ENCODE results near the gene MANEAL. TPM values are rescaled to one million over a fixed set of nuclear protein-coding genes. Genes with fewer than 3 reads are reported as not detected.
"Not testable (repeated sequence)": the region's sequence is repeated elsewhere in the genome, so short reads cannot be mapped to it uniquely, and the experiment has no call there.

Gene MANEAL
- total RNA-seq, 1 experiment from 2014 or later, result 27.8 TPM

GRCh38 chr1:37765916-37766664 lies 27.6 kb upstream of the MANEAL start:
- Histone ChIP-seq H3K4me2 (ENCODE audit: low read depth, low read length, poor library complexity, severe bottlenecking) (peak overlapping the region; percentile 50), H4K20me1 (ENCODE audit: insufficient read depth, low read depth, low read length) (no peaks in the 10 kb centered on the region), H3K9me2 (replicated peaks; ENCODE audit: insufficient read depth, low read length) (no peaks in the 10 kb centered on the region), H3K9me3 (ENCODE audit: low read length) (no peaks in the 10 kb centered on the region), H3K27me3 (ENCODE audit: low read length) (no peaks in the 10 kb centered on the region), H3K79me2 (ENCODE audit: low read length) (no peaks in the 10 kb centered on the region), H3K9ac (ENCODE audit: low read length) (peak overlapping the region; percentile 24; the same call in 1 of the 2 replicates), H3K36me3 (ENCODE audit: insufficient read depth, low read length) (no peaks in the 10 kb centered on the region), H3K4me3 (ENCODE audit: low read length) (peak overlapping the region; percentile 13; the same call in 1 of the 2 replicates), H3K4me1 (ENCODE audit: low read length) (peaks cover 19% of the 10 kb centered on the region), H2AFZ (ENCODE audit: low read length) (no peak overlapping the region), H3K27ac (ENCODE audit: low read length) (no peak overlapping the region)
- peak; percentile 77 for DNase-seq

- H3K9me3 ChIP-seq (ENCODE audit: low read length), result no peaks in the 10 kb centered on the region
- no peak overlapping the region for H3K27ac ChIP-seq (ENCODE audit: low read length)
- H2AFZ ChIP-seq (ENCODE audit: low read length), result no peak overlapping the region
- no peaks in the 10 kb centered on the region for H3K27me3 ChIP-seq (ENCODE audit: low read length)
- H3K79me2 ChIP-seq (ENCODE audit: low read length), result no peaks in the 10 kb centered on the region
- H3K9me2 ChIP-seq (replicated peaks; ENCODE audit: insufficient read depth, low read length), result no peaks in the 10 kb centered on the region
- no peaks in the 10 kb centered on the region for H4K20me1 ChIP-seq (ENCODE audit: insufficient read depth, low read depth, low read length)
- DNase-seq, result no peak
- no peak overlapping the region for H3K9ac ChIP-seq (ENCODE audit: low read length)
- no peaks in the 10 kb centered on the region for H3K36me3 ChIP-seq (ENCODE audit: insufficient read depth, low read length)
- peak overlapping the region; percentile 50 for H3K4me2 ChIP-seq (ENCODE audit: low read depth, low read length, poor library complexity, severe bottlenecking)
- H3K4me1 ChIP-seq (ENCODE audit: low read length), result peaks cover 19% of the 10 kb centered on the region
- H3K4me3 ChIP-seq (ENCODE audit: low read length), result no peak overlapping the region
These were observed 26.2 kb upstream of the MANEAL start for GRCh38 chr1:37767488-37767887.

GRCh38 chr1:37771440-37771839 lies 22.2 kb upstream of the MANEAL start:
- H3K79me2 ChIP-seq (ENCODE audit: low read length); H2AFZ ChIP-seq (ENCODE audit: low read length); DNase-seq; H3K4me3 ChIP-seq (ENCODE audit: low read length); H3K36me3 ChIP-seq (ENCODE audit: insufficient read depth, low read length); H3K27ac ChIP-seq (ENCODE audit: low read length); H4K20me1 ChIP-seq (ENCODE audit: insufficient read depth, low read depth, low read length); H3K27me3 ChIP-seq (ENCODE audit: low read length); H3K9me3 ChIP-seq (ENCODE audit: low read length); H3K9me2 ChIP-seq (replicated peaks; ENCODE audit: insufficient read depth, low read length); H3K9ac ChIP-seq (ENCODE audit: low read length); H3K4me2 ChIP-seq (ENCODE audit: low read depth, low read length, poor library complexity, severe bottlenecking): not testable (repeated sequence)
- H3K4me1 ChIP-seq (ENCODE audit: low read length), result peaks cover 11% of the 10 kb centered on the region

- Histone ChIP-seq H3K27ac (ENCODE audit: low read length) (no peak overlapping the region), H3K9me2 (replicated peaks; ENCODE audit: insufficient read depth, low read length) (no peaks in the 10 kb centered on the region), H4K20me1 (ENCODE audit: insufficient read depth, low read depth, low read length) (no peaks in the 10 kb centered on the region), H2AFZ (ENCODE audit: low read length) (no peak overlapping the region), H3K79me2 (ENCODE audit: low read length) (no peaks in the 10 kb centered on the region), H3K9ac (ENCODE audit: low read length) (no peak overlapping the region), H3K36me3 (ENCODE audit: insufficient read depth, low read length) (no peaks in the 10 kb centered on the region), H3K9me3 (ENCODE audit: low read length) (no peaks in the 10 kb centered on the region), H3K4me3 (ENCODE audit: low read length) (no peak overlapping the region), H3K4me1 (ENCODE audit: low read length) (peaks cover 6% of the 10 kb centered on the region), H3K27me3 (ENCODE audit: low read length) (no peaks in the 10 kb centered on the region), H3K4me2 (ENCODE audit: low read depth, low read length, poor library complexity, severe bottlenecking) (no peak overlapping the region)
- no peak for DNase-seq
These were observed 16.6 kb upstream of the MANEAL start for GRCh38 chr1:37776946-37777516.

GRCh38 chr1:37778654-37779053 lies 15.0 kb upstream of the MANEAL start:
- H3K4me1 ChIP-seq (ENCODE audit: low read length), result peaks cover 6% of the 10 kb centered on the region
- no peaks in the 10 kb centered on the region for H3K79me2 ChIP-seq (ENCODE audit: low read length)
- no peaks in the 10 kb centered on the region for H4K20me1 ChIP-seq (ENCODE audit: insufficient read depth, low read depth, low read length)
- no peaks in the 10 kb centered on the region for H3K27me3 ChIP-seq (ENCODE audit: low read length)
- no peak overlapping the region for H3K9ac ChIP-seq (ENCODE audit: low read length)
- H3K27ac ChIP-seq (ENCODE audit: low read length), result no peak overlapping the region
- DNase-seq, result no peak
- H2AFZ ChIP-seq (ENCODE audit: low read length), result no peak overlapping the region
- no peaks in the 10 kb centered on the region for H3K9me3 ChIP-seq (ENCODE audit: low read length)
- no peaks in the 10 kb centered on the region for H3K9me2 ChIP-seq (replicated peaks; ENCODE audit: insufficient read depth, low read length)
- no peak overlapping the region for H3K4me3 ChIP-seq (ENCODE audit: low read length)
- H3K36me3 ChIP-seq (ENCODE audit: insufficient read depth, low read length), result no peaks in the 10 kb centered on the region
- no peak overlapping the region for H3K4me2 ChIP-seq (ENCODE audit: low read depth, low read length, poor library complexity, severe bottlenecking)

GRCh38 chr1:37782491-37782890 lies 11.2 kb upstream of the MANEAL start:
- H3K4me2 ChIP-seq (ENCODE audit: low read depth, low read length, poor library complexity, severe bottlenecking), result no peak overlapping the region
- H4K20me1 ChIP-seq (ENCODE audit: insufficient read depth, low read depth, low read length), result no peaks in the 10 kb centered on the region
- no peaks in the 10 kb centered on the region for H3K36me3 ChIP-seq (ENCODE audit: insufficient read depth, low read length)
- H3K79me2 ChIP-seq (ENCODE audit: low read length), result no peaks in the 10 kb centered on the region
- H3K9ac ChIP-seq (ENCODE audit: low read length), result no peak overlapping the region
- no peak overlapping the region for H3K4me3 ChIP-seq (ENCODE audit: low read length)
- DNase-seq, result no peak
- no peaks in the 10 kb centered on the region for H3K9me2 ChIP-seq (replicated peaks; ENCODE audit: insufficient read depth, low read length)
- H3K27me3 ChIP-seq (ENCODE audit: low read length), result no peaks in the 10 kb centered on the region
- no peak overlapping the region for H3K27ac ChIP-seq (ENCODE audit: low read length)
- peaks cover 6% of the 10 kb centered on the region for H3K4me1 ChIP-seq (ENCODE audit: low read length)
- no peaks in the 10 kb centered on the region for H3K9me3 ChIP-seq (ENCODE audit: low read length)
- no peak overlapping the region for H2AFZ ChIP-seq (ENCODE audit: low read length)

GRCh38 chr1:37792943-37793686 lies 532 bp upstream of the MANEAL start:
- Histone ChIP-seq H3K36me3 (ENCODE audit: insufficient read depth, low read length) (peaks cover 15% of the 10 kb centered on the region), H3K27me3 (ENCODE audit: low read length) (no peaks in the 10 kb centered on the region), H3K4me1 (ENCODE audit: low read length) (peaks cover 19% of the 10 kb centered on the region), H3K4me3 (ENCODE audit: low read length) (peak overlapping the region; percentile 49; the same call in 1 of the 2 replicates), H3K27ac (ENCODE audit: low read length) (no peak overlapping the region), H3K9ac (ENCODE audit: low read length) (peak overlapping the region; percentile 98), H3K4me2 (ENCODE audit: low read depth, low read length, poor library complexity, severe bottlenecking) (peak overlapping the region; percentile 99), H4K20me1 (ENCODE audit: insufficient read depth, low read depth, low read length) (peaks cover 6% of the 10 kb centered on the region; the same call in 1 of the 2 replicates), H3K9me3 (ENCODE audit: low read length) (no peaks in the 10 kb centered on the region), H3K79me2 (ENCODE audit: low read length) (peaks cover 23% of the 10 kb centered on the region), H3K9me2 (replicated peaks; ENCODE audit: insufficient read depth, low read length) (no peaks in the 10 kb centered on the region), H2AFZ (ENCODE audit: low read length) (peak overlapping the region; percentile 56; the same call in 1 of the 2 replicates)
- DNase-seq, result no peak
